ENCODE measurements around the gene VKORC1. TPM values are rescaled to one million over a fixed set of nuclear protein-coding genes. Genes with fewer than 3 reads are reported as not detected.

Gene VKORC1
- polyA plus RNA-seq, 1 of the 3 experiments (the other 2 are of a cell fraction) = 434 TPM

- WGBS (ENCODE audit: low lambda C conversion rate) = 24% methylated on average over 14 of the region's 68 CpGs
- H4K20me1 ChIP-seq (ENCODE audit: insufficient read depth) = no peaks in the 10 kb centered on the region
- TF ChIP-seq GATA2 (CRISPR knock-in tag; IDR thresholded peaks at IDR 0.05) (no peak), POLR2AphosphoS5 (IDR thresholded peaks at IDR 0.05; ENCODE audit: low read depth, low read length) (peak; percentile 42), EP300 (IDR thresholded peaks at IDR 0.05; ENCODE audit: borderline replicate concordance in 1 of 2, low read depth in 1 of 2, low read length in 1 of 2) (no peak), CHD2 (IDR thresholded peaks at IDR 0.05; ENCODE audit: low read length, partially characterized antibody) (no peak), TCF12 (IDR thresholded peaks at IDR 0.05) (no peak), NRF1 (IDR thresholded peaks at IDR 0.05; ENCODE audit: low read depth, low read length) (peak; percentile 65), MXI1 (IDR thresholded peaks at IDR 0.05; ENCODE audit: low read depth, low read length) (peak; percentile 58; the same call in 1 of the 2 replicates), REST (IDR thresholded peaks at IDR 0.05; ENCODE audit: low read depth, low read length) (0 out of 2 replicates have a peak, but pooled peaks have one; percentile 2), GABPA (IDR thresholded peaks at IDR 0.05; ENCODE audit: low read depth) (peak; percentile 52), MAX (IDR thresholded peaks at IDR 0.05; ENCODE audit: low read depth) (peak; percentile 63; the same call in 1 of the 2 replicates)
- H3K4me1 ChIP-seq (ENCODE audit: control insufficient read depth in 1 of 2, insufficient read depth in 2 of 2, low read depth in 1 of 2, low read length in 1 of 2) = peaks cover 8 to 25% of the 10 kb centered on the region in 2 experiments; a peak in 2 of 4 replicates
- H3K27ac ChIP-seq (ENCODE audit: low read depth in 2 of 2, low read length in 1 of 2) = peak within 1 kb of the TSS; percentile 57 to 86; a peak in 3 of 4 replicates
- DNase-seq = peak; percentile 93
- no peaks in the 10 kb centered on the region for H3K27me3 ChIP-seq (ENCODE audit: insufficient read depth)
- peaks cover 19 to 36% of the 10 kb centered on the region in 2 experiments for H3K36me3 ChIP-seq (replicated peaks in 1 of 2; ENCODE audit: control insufficient read depth in 1 of 2, insufficient read depth in 2 of 2, low read length in 1 of 2)
- peaks cover 23% of the 10 kb centered on the region for H3K79me2 ChIP-seq (ENCODE audit: insufficient read depth)
- H3K4me2 ChIP-seq = peak within 1 kb of the TSS; percentile 94
- H3K4me3 ChIP-seq (ENCODE audit: low read depth in 2 of 2, low read length in 1 of 2) = peak within 1 kb of the TSS; percentile 94 to 98
- ChIA-PET POLR2A (interaction anchor here (0.6 to 3.2 kb wide), 2 partner anchors 9 to 13 kb away, joined by 3 to 12 read pairs; partner anchors contain the start of gene KAT8), CTCF (interaction anchor here (1.8 kb wide), 1 partner anchor 34 kb away, joined by 8 read pairs; no protein-coding TSS in a partner anchor)
- H3K9ac ChIP-seq = peak within 1 kb of the TSS; percentile 97
- H2AFZ ChIP-seq (ENCODE audit: low read depth) = peak within 1 kb of the TSS; percentile 90
- no peaks in the 10 kb centered on the region for H3K9me3 ChIP-seq
- peaks cover under 1% of the 10 kb centered on the region for H3F3A ChIP-seq (replicated peaks; ENCODE audit: insufficient read depth)
- H3K9me2 ChIP-seq = no peaks in the 10 kb centered on the region
Observed at GRCh38 chr16:31108035-31108793, 13.6 kb upstream of the VKORC1 start, which contains the start of gene BCKDK. Gene BCKDK (plus strand): TSS chr16:31108386. CDS start chr16:31109224, 838 bp downstream.

- peaks cover 8 to 25% of the 10 kb centered on the region in 2 experiments; a peak in 2 of 4 replicates for H3K4me1 ChIP-seq (ENCODE audit: control insufficient read depth in 1 of 2, insufficient read depth in 2 of 2, low read depth in 1 of 2, low read length in 1 of 2)
- H3K9me2 ChIP-seq = no peaks in the 10 kb centered on the region
- no peak for DNase-seq
- peaks cover 19 to 31% of the 10 kb centered on the region in 2 experiments for H3K36me3 ChIP-seq (replicated peaks in 1 of 2; ENCODE audit: control insufficient read depth in 1 of 2, insufficient read depth in 2 of 2, low read length in 1 of 2)
- no peaks in the 10 kb centered on the region for H3F3A ChIP-seq (replicated peaks; ENCODE audit: insufficient read depth)
- POLR2A ChIA-PET = interaction anchor here (0.6 to 3.2 kb wide), 2 partner anchors 10 to 14 kb away, joined by 3 to 12 read pairs; partner anchors contain the start of gene KAT8
- peak overlapping the region; percentile 94 for H3K4me2 ChIP-seq
- TF ChIP-seq USF2 (IDR thresholded peaks at IDR 0.05; ENCODE audit: borderline replicate concordance, low read depth, low read length) = no peak
- TF ChIP-seq REST (IDR thresholded peaks at IDR 0.05; ENCODE audit: low read depth, low read length) = no peak
- TF ChIP-seq GABPA (IDR thresholded peaks at IDR 0.05; ENCODE audit: low read depth) = no peak
- TF ChIP-seq TAF1 (IDR thresholded peaks at IDR 0.05; ENCODE audit: borderline replicate concordance, low read depth, low read length) = no peak
- TF ChIP-seq MXI1 (IDR thresholded peaks at IDR 0.05; ENCODE audit: low read depth, low read length) = no peak
- TF ChIP-seq RAD21 (IDR thresholded peaks at IDR 0.05; ENCODE audit: low read length) = no peak
- no peak for TF ChIP-seq JUND (IDR thresholded peaks at IDR 0.05)
- no peaks in the 10 kb centered on the region for H3K27me3 ChIP-seq (ENCODE audit: insufficient read depth)
- peak overlapping the region; percentile 57 to 86; a peak in 3 of 4 replicates for H3K27ac ChIP-seq (ENCODE audit: low read depth in 2 of 2, low read length in 1 of 2)
- H3K79me2 ChIP-seq (ENCODE audit: insufficient read depth) = peaks cover 23% of the 10 kb centered on the region
- no peaks in the 10 kb centered on the region for H3K9me3 ChIP-seq
- peak overlapping the region in 1 of 2 experiments; percentile 94; a peak in 2 of 4 replicates for H3K4me3 ChIP-seq (ENCODE audit: low read depth in 2 of 2, low read length in 1 of 2)
- CTCF ChIA-PET = no interaction called here
- 93% methylated on average over 6 of the region's 6 CpGs for WGBS (ENCODE audit: low lambda C conversion rate)
- peak overlapping the region; percentile 97; the same call in 1 of the 2 replicates for H3K9ac ChIP-seq
- peak overlapping the region; percentile 90 for H2AFZ ChIP-seq (ENCODE audit: low read depth)
- H4K20me1 ChIP-seq (ENCODE audit: insufficient read depth) = no peaks in the 10 kb centered on the region
Observed at GRCh38 chr16:31107465-31107867, 12.9 kb upstream of the VKORC1 start.

All from SK-N-SH (cell line).